Heart right ventricle (tissue), 16 donors: ENCODE data around the gene LHX2. TPM values are rescaled to one million over a fixed set of nuclear protein-coding genes. Genes with fewer than 3 reads are reported as not detected.

Experiments
- ATAC-seq, 8 donors: fragments of 200-7000 bp; cut with Tn5 transposase; one replicate each; pipeline ENCODE4 v1.9.1; 2020; ENCODE audit warnings: mild to moderate bottlenecking in 8 of 8, moderate library complexity in 8 of 8, moderate number of reproducible peaks in 1 of 8
- DNase-seq, 2 donors: peaks; one replicate each; pipeline ENCODE4 v3.0.0-alpha.2; 2020
- H3K27ac ChIP-seq, 10 donors: fragments of 200-600 bp; sonication (generic) in 2 of 10; one replicate each; pipeline versions ENCODE4 v1.5.0 to v1.8.0; 2020 to 2022; ENCODE audit warnings: mild to moderate bottlenecking in 3 of 10
- H3K27me3 ChIP-seq, 7 donors: fragments of 200-600 bp; one replicate each; pipeline ENCODE4 v1.8.0; 2021 to 2022; ENCODE audit warnings: mild to moderate bottlenecking in 2 of 7
- H3K36me3 ChIP-seq, 9 donors: fragments of 200-600 bp; sonication (generic) in 1 of 9; one replicate each; pipeline versions ENCODE4 v1.5.0 to v1.8.0; 2020 to 2022; ENCODE audit warnings: mild to moderate bottlenecking in 2 of 9
- H3K4me1 ChIP-seq, 9 donors: fragments of 200-600 bp; sonication (generic) in 1 of 9; one replicate each; pipeline versions ENCODE4 v1.5.0 to v1.8.0; 2020 to 2022; ENCODE audit warnings: mild to moderate bottlenecking in 4 of 9
- H3K4me3 ChIP-seq, 10 donors: fragments of 200-600 bp; sonication (generic) in 2 of 10; one replicate each; pipeline versions ENCODE4 v1.5.0 to v1.8.0; 2020 to 2022; ENCODE audit warnings: mild to moderate bottlenecking in 7 of 10, moderate library complexity in 2 of 10
- H3K9me3 ChIP-seq, 11 donors: fragments of 200-600 bp in 10 of 11; sonication (generic) in 2 of 11; one replicate each; pipeline versions ENCODE4 v1.5.0 to v1.8.0; 2013 to 2022; ENCODE audit warnings: mild to moderate bottlenecking in 2 of 11, control low read depth in 1 of 11, moderate library complexity in 1 of 11
- WGBS, 2 donors: extraction: QIAGEN DNeasy Blood & Tissue Kit; methylation state at CpG; one replicate each; pipeline ENCODE4 v1.1.7; 2013; ENCODE audit warnings: inconsistent platforms in 1 of 2; 5-methylcytosine and 5-hydroxymethylcytosine counted together
- intact Hi-C, 10 donors: fragments of 100-400 bp; cut with DNase I; formaldehyde crosslinking; loops; one replicate each; pipeline versions ENCODE4 v1.11.1 to v1.14.2; 2022
- polyA plus RNA-seq, 2 donors: library from polyadenylated mRNA; stranded (reverse); fragments of 200-250 nt; gene quantifications; one replicate each; pipeline ENCODE4 v1.2.3, GENCODE V29; 2013
- total RNA-seq, 10 donors: library from RNA; stranded (reverse); fragmentation: NEBNext Ultra II Directional in 3 of 10; extraction: Animal tissue kit (Norgen Biotek cat#: 25700) in 3 of 10; gene quantifications; one replicate each; pipeline versions ENCODE4 v1.2.1 to v1.2.4, GENCODE V29; 2021 to 2023
- TF ChIP-seq, protein P1 (sequence below), 9 donors: fragments of 200-600 bp; sonication (generic) in 2 of 9; IDR thresholded peaks; one replicate each; pipeline versions ENCODE4 v1.5.0 to v1.8.0; 2021 to 2022; ENCODE audit warnings: antibody characterized with exemption in 9 of 9, mild to moderate bottlenecking in 5 of 9, moderate library complexity in 1 of 9
- donor health status: Arrhythmogenic right ventricular cardiomyopathy.
- donor health status: ischemic (EF 13 %, LVEDD 7.1; RV severe dilation, severe dysfunction).
- donor health status: healthy with polysubstance abuse.
- donor health status: DM: no; HTN: yes; CAD: no.
- donor health status: DM: no; HTN: no; CAD: no.
- donor health status: ischemic (EF 25% LVEDD 6.9; RV normal size, moderate dysfunction).
- donor health status: ischemic (EF 25% LVEDD 5.7; RV mildly dilated, moderate dysfunction).
- donor health status: healthy.
- donor health status: DM: yes; HTN: yes; CAD: no.
- donor health status: Ischemic cardiomyopathy.
- donor health status: ischemic (EF 35%, LVEDD 5.7; RV mildly dilated, moderate dysfunction).
- donor health status: nonischemic (EF 11% LVEDD 7.7; RV severe dilation, severe dysfunction).
- donor health status: DM: yes; HTN: yes; CAD: no.
- donor health status: PGD.
- donor health status: ischemic (EF 29% LVEDD 5.4; RV normal size, mild dysfunction).
- donor health status: nonischemic (EF 23%, LVEDD 6.1; RV moderate dilation, normal function).

Gene LHX2
- total and polyA plus RNA-seq, 12 donors: 0.19 to 0.42 (median 0.37) TPM; not detected in 7

DNA sequence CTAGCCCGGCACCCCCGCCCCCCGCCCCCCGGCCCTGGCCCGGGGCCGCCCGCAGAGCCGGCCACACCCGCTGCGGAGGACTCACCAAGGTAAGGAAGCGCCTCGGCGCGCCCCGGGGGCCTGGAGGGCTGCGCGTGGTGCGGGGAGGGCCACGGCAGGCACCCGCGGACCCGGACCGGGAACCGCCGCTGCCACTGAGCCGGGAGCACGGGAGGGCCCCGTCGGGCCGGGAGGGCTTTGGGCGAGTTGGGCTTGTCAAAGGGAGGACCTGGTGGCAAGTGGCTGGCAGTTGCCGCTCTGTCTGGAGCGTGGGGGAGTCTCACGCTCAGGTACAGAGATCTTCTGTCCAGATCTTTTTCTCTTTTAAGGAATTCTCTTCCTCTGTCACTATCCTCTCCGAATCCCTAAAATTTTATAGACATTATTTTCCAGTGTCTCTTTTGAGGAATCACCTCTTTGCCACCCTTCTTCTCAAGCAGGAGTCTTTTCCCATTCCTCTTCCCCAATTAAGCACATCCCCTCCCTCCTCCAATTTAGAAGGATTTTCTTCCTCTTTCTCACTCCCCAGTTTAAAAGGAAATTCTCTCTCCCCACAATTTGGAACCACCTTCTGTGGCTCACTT lies 11.3 kb upstream of the LHX2 start:
- DNase-seq: peak in 1 of 2 donors; percentile 9
- WGBS, 2 donors: 2% methylated on average over 32 to 35 of the region's 35 CpGs
- TF ChIP-seq, protein P1, sequence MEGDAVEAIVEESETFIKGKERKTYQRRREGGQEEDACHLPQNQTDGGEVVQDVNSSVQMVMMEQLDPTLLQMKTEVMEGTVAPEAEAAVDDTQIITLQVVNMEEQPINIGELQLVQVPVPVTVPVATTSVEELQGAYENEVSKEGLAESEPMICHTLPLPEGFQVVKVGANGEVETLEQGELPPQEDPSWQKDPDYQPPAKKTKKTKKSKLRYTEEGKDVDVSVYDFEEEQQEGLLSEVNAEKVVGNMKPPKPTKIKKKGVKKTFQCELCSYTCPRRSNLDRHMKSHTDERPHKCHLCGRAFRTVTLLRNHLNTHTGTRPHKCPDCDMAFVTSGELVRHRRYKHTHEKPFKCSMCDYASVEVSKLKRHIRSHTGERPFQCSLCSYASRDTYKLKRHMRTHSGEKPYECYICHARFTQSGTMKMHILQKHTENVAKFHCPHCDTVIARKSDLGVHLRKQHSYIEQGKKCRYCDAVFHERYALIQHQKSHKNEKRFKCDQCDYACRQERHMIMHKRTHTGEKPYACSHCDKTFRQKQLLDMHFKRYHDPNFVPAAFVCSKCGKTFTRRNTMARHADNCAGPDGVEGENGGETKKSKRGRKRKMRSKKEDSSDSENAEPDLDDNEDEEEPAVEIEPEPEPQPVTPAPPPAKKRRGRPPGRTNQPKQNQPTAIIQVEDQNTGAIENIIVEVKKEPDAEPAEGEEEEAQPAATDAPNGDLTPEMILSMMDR (IDR thresholded peaks at IDR 0.05): no peak
- no peaks in the 10 kb centered on the region for H3K9me3 ChIP-seq
- no peaks in the 10 kb centered on the region for H3K36me3 ChIP-seq
- H3K4me3 ChIP-seq: peak overlapping the region in 1 of 10 donors; percentile 5
- intact Hi-C loops: no loop called here
- peaks cover 30 to 94% (median 94%) of the 10 kb centered on the region in 7 donors for H3K27me3 ChIP-seq
- H3K4me1 ChIP-seq: peaks cover 2 to 37% (median 26%) of the 10 kb centered on the region in 9 donors
- no peak overlapping the region for H3K27ac ChIP-seq
- no peak for ATAC-seq

DNA sequence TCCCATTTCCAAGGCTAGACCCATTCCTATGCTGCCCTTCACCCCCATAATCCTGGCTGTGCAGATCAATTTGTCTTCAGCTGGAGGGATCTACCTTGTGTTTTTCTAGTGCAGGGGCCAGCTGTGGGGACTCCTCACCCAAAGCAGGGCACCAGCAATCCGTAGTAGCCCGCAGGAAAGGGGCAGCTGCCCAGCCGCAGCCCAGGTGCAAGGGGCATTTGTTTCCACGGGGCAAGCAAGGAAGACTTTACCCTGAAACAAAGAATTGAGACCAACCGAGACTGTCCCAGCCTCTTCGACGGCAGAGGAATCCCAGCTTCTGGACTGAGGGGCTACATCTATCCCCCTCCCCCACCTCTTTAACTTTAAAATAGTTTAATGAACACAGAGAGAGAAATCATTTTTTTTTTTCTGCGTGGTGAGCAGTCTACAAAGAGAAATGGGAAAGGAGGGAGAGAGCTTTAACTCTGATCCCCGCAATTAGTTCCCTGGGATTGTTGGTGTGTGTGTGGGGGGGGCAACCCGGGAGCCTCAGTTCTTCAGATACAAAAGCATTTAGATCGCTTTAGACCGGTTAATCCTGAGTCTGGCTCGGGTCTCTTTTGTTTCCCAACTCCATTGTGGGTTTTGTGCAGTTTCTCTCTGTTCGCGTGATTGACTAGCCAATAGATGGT lies 10.6 kb upstream of the LHX2 start:
- Histone ChIP-seq H3K4me3 (no peak overlapping the region), H3K27me3 (peaks cover 32 to 94% (median 94%) of the 10 kb centered on the region in 7 donors)

DNA sequence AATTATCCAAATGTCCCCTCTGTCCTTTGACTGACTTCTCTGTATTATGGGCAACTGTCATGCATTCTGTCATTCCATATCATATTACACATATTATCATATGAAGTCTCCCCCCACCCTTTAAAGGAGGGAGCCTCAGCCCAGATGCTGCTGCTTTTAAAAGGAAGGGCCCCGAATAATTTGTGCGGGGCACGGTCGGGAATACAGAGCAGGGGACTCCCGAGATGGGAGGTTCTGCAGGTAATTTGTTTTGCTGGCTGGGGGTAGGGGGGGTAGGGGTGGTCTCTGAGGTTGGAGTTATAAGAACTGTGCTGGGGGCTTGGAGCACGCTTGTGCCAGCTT lies 10.1 kb upstream of the LHX2 start:
- TF ChIP-seq, protein P1 (IDR thresholded peaks at IDR 0.05): no peak
- ATAC-seq: no peak
- intact Hi-C loops: no loop called here
- H3K27ac ChIP-seq: no peak overlapping the region
- H3K27me3 ChIP-seq: peaks cover 35 to 94% (median 94%) of the 10 kb centered on the region in 7 donors
- 2 to 8% methylated on average over 6 of the region's 6 CpGs for WGBS, 2 donors
- no peak for DNase-seq
- H3K4me1 ChIP-seq: peaks cover 2 to 37% (median 25%) of the 10 kb centered on the region in 9 donors
- no peak overlapping the region for H3K4me3 ChIP-seq
- no peaks in the 10 kb centered on the region for H3K9me3 ChIP-seq
- no peaks in the 10 kb centered on the region for H3K36me3 ChIP-seq

More for the DNA sequence above, 10.6 kb upstream of the LHX2 start:
- DNase-seq (no peak), ATAC-seq (no peak)
- TF ChIP-seq, protein P1 (IDR thresholded peaks at IDR 0.05): no peak
- intact Hi-C loops: no loop called here
- WGBS, 2 donors: 5 to 9% methylated on average over 15 of the region's 15 CpGs
- H3K4me1 ChIP-seq: peaks cover 2 to 37% (median 26%) of the 10 kb centered on the region in 9 donors
- H3K36me3 ChIP-seq: no peaks in the 10 kb centered on the region
- H3K9me3 ChIP-seq: no peaks in the 10 kb centered on the region
- H3K27ac ChIP-seq: no peak overlapping the region

DNA sequence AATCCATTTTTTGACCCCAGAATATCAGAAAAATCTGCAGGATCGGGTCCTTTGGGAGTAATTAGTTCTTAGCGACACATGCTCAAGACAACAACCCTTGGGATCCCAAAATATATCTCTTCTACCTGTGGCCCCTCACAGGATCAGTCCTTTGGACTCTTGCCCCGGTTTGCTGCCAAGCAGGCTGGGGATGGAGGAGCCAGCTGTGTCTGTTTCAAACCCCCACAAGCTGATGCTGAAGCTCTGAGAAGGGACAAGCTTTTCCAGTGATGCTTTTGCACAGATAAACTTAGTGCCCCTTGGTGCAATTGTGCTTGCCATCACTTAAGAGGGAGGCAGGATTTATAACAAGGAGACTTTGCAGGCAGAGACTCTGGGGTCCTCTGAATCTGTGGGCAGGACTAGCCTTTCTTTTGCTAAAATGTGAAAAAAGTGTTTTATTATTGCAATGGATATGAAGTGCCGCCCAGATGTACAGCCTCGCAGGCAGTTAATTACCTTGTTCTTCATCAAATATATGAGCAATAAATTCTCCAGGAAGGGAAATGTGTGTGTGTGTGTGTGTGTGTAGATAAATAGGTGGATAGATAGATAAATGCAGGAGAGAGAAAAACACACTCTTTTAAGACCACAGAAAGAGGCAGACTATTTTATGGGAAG lies 9.6 kb upstream of the LHX2 start:
- Histone ChIP-seq H3K27me3 (peaks cover 29 to 94% (median 94%) of the 10 kb centered on the region in 7 donors), H3K4me1 (peaks cover 2 to 37% (median 19%) of the 10 kb centered on the region in 9 donors)

More for the DNA sequence above, 9.6 kb upstream of the LHX2 start:
- TF ChIP-seq, protein P1 (IDR thresholded peaks at IDR 0.05): no peak
- DNase-seq: no peak
- no peaks in the 10 kb centered on the region for H3K36me3 ChIP-seq
- intact Hi-C loops: no loop called here
- no peak overlapping the region for H3K27ac ChIP-seq
- no peak overlapping the region for H3K4me3 ChIP-seq
- ATAC-seq: no peak
- WGBS, 2 donors: 10 to 11% methylated on average over 5 of the region's 5 CpGs
- H3K9me3 ChIP-seq: no peaks in the 10 kb centered on the region
